ENCODE data around the gene HMGN4.

GRCh38 chr6:26553635-26554446 is 15.7 kb downstream of the HMGN4 start:
- TF ChIP-seq CTCF (IDR thresholded peaks at IDR 0.05) (no peak), EZH2phosphoT487 (IDR thresholded peaks at IDR 0.05) (no peak)

Data from neural progenitor cell (in vitro differentiated cells).